Transverse colon (tissue), 4 donors: ENCODE measurements around the gene SH2B3. TPM values are rescaled to one million over a fixed set of nuclear protein-coding genes. Genes with fewer than 3 reads are reported as not detected.
"Not testable (repeated sequence)": the region's sequence is repeated elsewhere in the genome, so short reads cannot be mapped to it uniquely, and the experiment has no call there.

Experiments used
- DNase-seq: peaks from one replicate; pipeline ENCODE4 v3.0.0-alpha.2; 2019
- H3K27ac ChIP-seq, 4 donors: fragments of 200-600 bp; sonication (generic); 2 replicates each; pipeline ENCODE4 v1.5.1; 2016 to 2018; ENCODE audit warnings: inconsistent platforms in 4 of 4
- H3K27me3 ChIP-seq: fragments of 200-600 bp; sonication (generic); 2 replicates; pipeline ENCODE4 v1.5.1; 2017; ENCODE audit warnings: inconsistent platforms
- H3K36me3 ChIP-seq, 4 donors: fragments of 200-600 bp; sonication (generic); 2 replicates each; pipeline ENCODE4 v1.5.1; 2017 to 2019; ENCODE audit warnings: inconsistent platforms in 4 of 4
- H3K4me1 ChIP-seq, 4 donors: fragments of 200-600 bp; sonication (generic); 2 replicates each; pipeline ENCODE4 v1.5.1; 2017 to 2020; ENCODE audit warnings: inconsistent platforms in 4 of 4
- H3K4me3 ChIP-seq, 4 donors: fragments of 200-600 bp; sonication (generic); 1 replicate in 1 of 4; 2 replicates in 3 of 4; pipeline versions ENCODE4 v1.5.1 to v1.6.1; 2017 to 2019; ENCODE audit warnings: inconsistent platforms in 4 of 4
- H3K9me3 ChIP-seq, 2 donors: fragments of 200-600 bp; sonication (generic); 2 replicates each; pipeline ENCODE4 v1.5.1; 2017 to 2019; ENCODE audit warnings: inconsistent platforms in 2 of 2
- EP300 ChIP-seq: sonication (generic); formaldehyde crosslinking; IDR thresholded peaks from one replicate; pipeline ENCODE4 v1.6.1; 2017; ENCODE audit warnings: antibody characterized with exemption, low read depth
- POLR2A ChIP-seq: fragments of 450-650 bp; IDR thresholded peaks from one replicate; pipeline ENCODE4 v1.6.1; 2016; ENCODE audit warnings: antibody characterized with exemption, mild to moderate bottlenecking, moderate library complexity
- POLR2AphosphoS5 ChIP-seq, 3 donors: sonication (generic); formaldehyde crosslinking; IDR thresholded peaks; one replicate each; pipeline ENCODE4 v1.6.1; 2016; ENCODE audit warnings: antibody characterized with exemption in 3 of 3
- WGBS, 2 donors: methylation state at CpG; one replicate each; pipeline ENCODE4 v1.1.5; 2018; ENCODE audit warnings: low coverage in 1 of 2; 5-methylcytosine and 5-hydroxymethylcytosine counted together
- in situ Hi-C, 4 donors: fragments of 200-750 bp; cut with MboI; loops; one replicate each; pipeline versions ENCODE4 v1.15.0 to v1.15.1; 2017; ENCODE audit warnings: low sequenced_read_pairs in 3 of 4, low pct_ligation_motif_present in 1 of 4, low pct_unique_long_range_greater_than_20kb in 1 of 4
- intact Hi-C: fragments of 100-400 bp; cut with DNase I; formaldehyde crosslinking; loops from one replicate; pipeline ENCODE4 v1.15.1; 2023; ENCODE audit warnings: low total_unique reads
- total RNA-seq, 4 donors: library from RNA; depleted of rRNA; stranded (reverse); fragments of >200 nt; gene quantifications; one replicate each; pipeline ENCODE4 v1.1.0, GENCODE V29; 2016
- TF ChIP-seq, protein P1 (sequence below), 5 experiments: fragments of 200-600 bp in 3 of 5; fragments of 450-650 bp in 2 of 5; sonication (generic) in 3 of 5; IDR thresholded peaks; 1 replicate in 2 of 5; 2 replicates in 3 of 5; pipeline ENCODE4 v1.5.1; 2016 to 2017; ENCODE audit warnings: antibody characterized with exemption in 5 of 5, inconsistent platforms in 3 of 5, mild to moderate bottlenecking in 2 of 5, moderate library complexity in 1 of 5

The SH2B3 gene
- total RNA-seq, 4 donors from 2014 or later = 22.3 to 99.1 (median 43.6) TPM

GRCh38 chr12:111368788-111369495 is 36.8 kb upstream of the SH2B3 start, which contains the start of gene PHETA1:
Gene PHETA1 (minus strand): TSS chr12:111369095. CDS start chr12:111363427, 5,668 bp downstream.
- WGBS, 2 donors = 0% methylated on average over 37 of the region's 72 CpGs; no CpG with 5 or more reads in 1 of the 2 donors
- DNase-seq = peak; percentile 96
- Histone ChIP-seq H3K36me3 (peaks cover 0 to 3% (median 0%) of the 10 kb centered on the region in 4 donors), H3K27ac (peak within 1 kb of the TSS; percentile 77 to 89 (median 82)), H3K9me3 (no peaks in the 10 kb centered on the region), H3K27me3 (no peaks in the 10 kb centered on the region), H3K4me1 (peaks cover 7 to 24% (median 20%) of the 10 kb centered on the region in 4 donors), H3K4me3 (peak within 1 kb of the TSS; percentile 71 to 97 (median 84))
- peak; percentile 51 for TF ChIP-seq POLR2A
- TF ChIP-seq EP300 = no peak
- peak; percentile 30 to 81 (median 76) for TF ChIP-seq POLR2AphosphoS5 (IDR thresholded peaks at IDR 0.05)
- TF ChIP-seq, protein P1, sequence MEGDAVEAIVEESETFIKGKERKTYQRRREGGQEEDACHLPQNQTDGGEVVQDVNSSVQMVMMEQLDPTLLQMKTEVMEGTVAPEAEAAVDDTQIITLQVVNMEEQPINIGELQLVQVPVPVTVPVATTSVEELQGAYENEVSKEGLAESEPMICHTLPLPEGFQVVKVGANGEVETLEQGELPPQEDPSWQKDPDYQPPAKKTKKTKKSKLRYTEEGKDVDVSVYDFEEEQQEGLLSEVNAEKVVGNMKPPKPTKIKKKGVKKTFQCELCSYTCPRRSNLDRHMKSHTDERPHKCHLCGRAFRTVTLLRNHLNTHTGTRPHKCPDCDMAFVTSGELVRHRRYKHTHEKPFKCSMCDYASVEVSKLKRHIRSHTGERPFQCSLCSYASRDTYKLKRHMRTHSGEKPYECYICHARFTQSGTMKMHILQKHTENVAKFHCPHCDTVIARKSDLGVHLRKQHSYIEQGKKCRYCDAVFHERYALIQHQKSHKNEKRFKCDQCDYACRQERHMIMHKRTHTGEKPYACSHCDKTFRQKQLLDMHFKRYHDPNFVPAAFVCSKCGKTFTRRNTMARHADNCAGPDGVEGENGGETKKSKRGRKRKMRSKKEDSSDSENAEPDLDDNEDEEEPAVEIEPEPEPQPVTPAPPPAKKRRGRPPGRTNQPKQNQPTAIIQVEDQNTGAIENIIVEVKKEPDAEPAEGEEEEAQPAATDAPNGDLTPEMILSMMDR (IDR thresholded peaks at IDR 0.05) = no peak
- in situ Hi-C loops = no loop called here
- intact Hi-C loops = no loop called here

DNA sequence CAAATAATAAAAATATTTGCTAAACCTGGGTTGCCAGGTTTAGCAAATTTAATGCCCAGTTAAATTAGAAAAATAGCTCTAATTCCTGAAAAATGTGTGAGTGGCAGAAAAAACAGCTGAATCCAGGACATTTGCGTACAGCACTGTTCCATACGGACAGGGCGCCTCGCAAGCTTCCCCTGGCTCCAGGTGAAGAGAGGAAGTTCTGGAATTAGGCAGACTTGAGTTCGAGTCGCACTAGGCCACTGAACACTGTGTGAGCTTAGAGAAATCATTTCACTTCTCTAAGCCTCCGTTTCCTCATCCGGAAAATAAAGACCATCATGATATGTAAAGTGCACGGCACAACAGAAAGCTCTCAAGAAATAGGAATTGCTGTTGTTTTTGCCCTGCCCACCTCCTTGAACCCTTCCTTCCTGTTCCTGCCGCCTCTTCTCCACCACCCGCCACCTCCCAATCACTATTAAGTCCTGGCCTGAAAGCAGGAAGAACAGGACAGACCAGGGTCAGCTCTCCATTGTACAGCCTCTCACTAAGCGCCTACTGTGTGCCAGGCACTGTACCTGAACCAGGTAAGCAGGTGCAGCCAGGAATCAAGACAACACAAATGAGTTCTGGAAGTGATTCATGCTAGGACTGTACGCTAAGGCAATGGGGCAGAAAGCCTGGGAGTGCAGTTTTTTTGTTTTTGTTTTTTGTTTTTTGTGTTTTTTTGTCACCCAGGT is 36.1 kb upstream of the SH2B3 start:
- in situ Hi-C loops (no loop called here), intact Hi-C loops (no loop called here)
- peaks cover 7 to 24% (median 20%) of the 10 kb centered on the region in 4 donors for H3K4me1 ChIP-seq
- no peaks in the 10 kb centered on the region for H3K9me3 ChIP-seq
- WGBS, 2 donors = 44 to 49% methylated on average over 10 to 13 of the region's 13 CpGs
- TF ChIP-seq EP300 = no peak
- no peak for TF ChIP-seq POLR2AphosphoS5 (IDR thresholded peaks at IDR 0.05)
- no peak for TF ChIP-seq POLR2A
- TF ChIP-seq, protein P1 (IDR thresholded peaks at IDR 0.05) = no peak
- no peak for DNase-seq
- peak overlapping the region; percentile 24 to 97 (median 74) for H3K4me3 ChIP-seq
- peak overlapping the region; percentile 45 to 89 (median 82) for H3K27ac ChIP-seq
- H3K27me3 ChIP-seq = no peaks in the 10 kb centered on the region
- peaks cover 0 to 3% (median 0%) of the 10 kb centered on the region in 4 donors for H3K36me3 ChIP-seq

DNA sequence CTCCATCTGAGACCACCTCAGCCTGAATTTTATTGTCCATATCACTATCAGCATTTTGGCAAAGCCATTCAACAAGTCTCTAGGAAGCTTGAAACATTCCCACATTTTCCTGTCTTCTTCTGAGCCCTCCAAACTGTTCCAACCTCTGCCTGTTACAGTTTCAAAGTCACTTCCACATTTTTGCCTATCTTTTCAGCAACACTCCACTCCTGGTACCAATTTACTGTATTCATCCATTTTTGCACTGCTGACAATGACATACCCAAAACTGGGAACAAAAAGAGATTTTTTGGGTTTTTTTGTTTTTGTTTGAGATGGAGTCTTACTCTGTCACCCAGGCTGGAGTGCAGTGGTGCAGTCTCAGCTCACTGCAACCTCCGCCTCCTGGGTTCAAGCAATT is 32.5 kb upstream of the SH2B3 start:
- H3K4me1 ChIP-seq = peaks cover 3 to 11% (median 9%) of the 10 kb centered on the region in 4 donors
- 93 to 100% methylated on average over 1 of the region's 1 CpG for whole genome bisulfite sequencing, 2 donors
- H3K27me3 ChIP-seq, H3K27ac ChIP-seq, H3K9me3 ChIP-seq, H3K4me3 ChIP-seq, DNase-seq, in situ Hi-C loops, intact Hi-C loops, H3K36me3 ChIP-seq: not testable (repeated sequence)

DNA sequence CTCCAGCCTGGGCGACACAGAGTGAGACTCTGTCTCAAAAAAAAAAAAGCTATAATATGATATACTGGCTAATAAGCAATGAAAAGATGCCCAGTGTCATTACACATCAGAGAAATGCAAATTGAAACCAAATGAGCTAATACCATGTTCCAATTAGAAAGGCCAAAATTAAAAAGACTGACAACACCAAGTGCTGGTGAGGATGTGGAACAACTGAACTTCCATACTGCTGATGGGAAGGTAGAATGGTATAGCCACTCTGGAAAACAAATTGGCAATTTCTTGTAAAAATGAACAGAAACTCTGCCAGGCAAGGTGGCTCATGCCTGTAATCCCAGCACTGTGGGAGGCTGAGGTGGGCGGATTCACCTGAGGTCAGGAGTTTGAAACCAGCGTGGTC is 28.3 kb upstream of the SH2B3 start:
- in situ Hi-C loops (loop anchor here in 1 of 4 donors (25.0 kb wide), 2 partner anchors 160 to 285 kb away; no protein-coding TSS in a partner anchor), intact Hi-C loops (no loop called here)

More for the DNA sequence above, 28.3 kb upstream of the SH2B3 start:
- no peaks in the 10 kb centered on the region for H3K27me3 ChIP-seq
- H3K36me3 ChIP-seq = no peaks in the 10 kb centered on the region
- no peak overlapping the region for H3K27ac ChIP-seq
- no peaks in the 10 kb centered on the region for H3K4me1 ChIP-seq
- H3K9me3 ChIP-seq = peaks cover 0 to 3% of the 10 kb centered on the region in 2 donors
- TF ChIP-seq, protein P1 (IDR thresholded peaks at IDR 0.05) = no peak
- TF ChIP-seq EP300 (no peak), POLR2AphosphoS5 (IDR thresholded peaks at IDR 0.05) (no peak), POLR2A (no peak)
- 86 to 97% methylated on average over 3 of the region's 3 CpGs for WGBS, 2 donors
- no peak for DNase-seq
- H3K4me3 ChIP-seq = no peak overlapping the region
